ENCODE results near the gene FAM114A2. TPM values are rescaled to one million over a fixed set of nuclear protein-coding genes. Genes with fewer than 3 reads are reported as not detected.

The FAM114A2 gene
- total RNA-seq, 4 donors from 2014 or later: 17.4 to 20.5 (median 17.9) TPM

DNA sequence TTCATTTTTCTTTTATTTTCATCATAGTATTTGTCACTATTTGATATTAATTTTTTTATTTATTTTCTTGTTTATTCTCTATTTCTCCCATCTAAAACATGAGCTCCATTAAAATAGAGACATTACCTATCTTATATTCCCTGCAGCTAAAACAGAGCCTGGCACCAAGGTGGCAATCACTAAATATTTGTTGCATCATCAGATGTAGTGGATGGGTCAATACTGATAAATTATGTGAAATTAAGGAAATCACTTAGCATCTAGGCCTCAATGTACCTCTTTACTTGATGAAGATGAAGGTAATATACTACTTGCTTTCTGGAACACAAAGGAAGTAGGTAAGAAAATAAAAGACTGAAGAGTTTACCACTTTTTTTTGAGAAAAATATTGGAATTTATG is 24.7 kb upstream of the FAM114A2 start:
- Histone ChIP-seq H3K36me3 (no peaks in the 10 kb centered on the region), H3K4me3 (no peak overlapping the region), H3K9me3 (no peaks in the 10 kb centered on the region), H3K27ac (replicated peaks in 1 of 4) (no peak overlapping the region), H3K27me3 (no peaks in the 10 kb centered on the region), H3K4me1 (peaks cover 2 to 7% (median 4%) of the 10 kb centered on the region in 4 donors)
- no peak for DNase-seq (ENCODE audit: extremely low spot score)
- intact Hi-C loops (cut with DNase I): no loop called here
- TF ChIP-seq POLR2A (IDR thresholded peaks at IDR 0.05; ENCODE audit: low read depth): no peak
- no peak for TF ChIP-seq POLR2AphosphoS5 (IDR thresholded peaks at IDR 0.05)
- TF ChIP-seq EP300 (IDR thresholded peaks at IDR 0.05): no peak
- TF ChIP-seq, protein P1, sequence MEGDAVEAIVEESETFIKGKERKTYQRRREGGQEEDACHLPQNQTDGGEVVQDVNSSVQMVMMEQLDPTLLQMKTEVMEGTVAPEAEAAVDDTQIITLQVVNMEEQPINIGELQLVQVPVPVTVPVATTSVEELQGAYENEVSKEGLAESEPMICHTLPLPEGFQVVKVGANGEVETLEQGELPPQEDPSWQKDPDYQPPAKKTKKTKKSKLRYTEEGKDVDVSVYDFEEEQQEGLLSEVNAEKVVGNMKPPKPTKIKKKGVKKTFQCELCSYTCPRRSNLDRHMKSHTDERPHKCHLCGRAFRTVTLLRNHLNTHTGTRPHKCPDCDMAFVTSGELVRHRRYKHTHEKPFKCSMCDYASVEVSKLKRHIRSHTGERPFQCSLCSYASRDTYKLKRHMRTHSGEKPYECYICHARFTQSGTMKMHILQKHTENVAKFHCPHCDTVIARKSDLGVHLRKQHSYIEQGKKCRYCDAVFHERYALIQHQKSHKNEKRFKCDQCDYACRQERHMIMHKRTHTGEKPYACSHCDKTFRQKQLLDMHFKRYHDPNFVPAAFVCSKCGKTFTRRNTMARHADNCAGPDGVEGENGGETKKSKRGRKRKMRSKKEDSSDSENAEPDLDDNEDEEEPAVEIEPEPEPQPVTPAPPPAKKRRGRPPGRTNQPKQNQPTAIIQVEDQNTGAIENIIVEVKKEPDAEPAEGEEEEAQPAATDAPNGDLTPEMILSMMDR (IDR thresholded peaks at IDR 0.05): no peak

DNA sequence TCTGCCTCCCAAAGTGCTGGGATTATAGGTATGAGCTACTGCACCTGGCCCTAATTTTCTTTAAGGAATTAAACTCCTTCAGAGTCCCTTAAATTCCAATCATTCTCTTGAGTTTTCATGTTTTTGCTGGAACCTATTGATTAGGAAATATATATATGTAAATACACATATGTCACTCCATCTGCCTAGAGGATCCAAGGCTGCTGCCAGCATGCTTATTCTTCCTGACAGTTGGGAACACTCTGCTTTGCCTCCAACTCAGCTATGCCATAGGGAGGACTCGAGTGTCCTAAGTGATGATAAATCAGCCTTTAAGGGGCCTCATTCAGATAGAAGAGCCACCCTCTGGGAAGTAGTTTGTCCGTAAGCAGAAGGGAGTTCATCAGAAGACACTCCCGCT is 21.9 kb upstream of the FAM114A2 start:
- H3K9me3 ChIP-seq: no peaks in the 10 kb centered on the region

DNA sequence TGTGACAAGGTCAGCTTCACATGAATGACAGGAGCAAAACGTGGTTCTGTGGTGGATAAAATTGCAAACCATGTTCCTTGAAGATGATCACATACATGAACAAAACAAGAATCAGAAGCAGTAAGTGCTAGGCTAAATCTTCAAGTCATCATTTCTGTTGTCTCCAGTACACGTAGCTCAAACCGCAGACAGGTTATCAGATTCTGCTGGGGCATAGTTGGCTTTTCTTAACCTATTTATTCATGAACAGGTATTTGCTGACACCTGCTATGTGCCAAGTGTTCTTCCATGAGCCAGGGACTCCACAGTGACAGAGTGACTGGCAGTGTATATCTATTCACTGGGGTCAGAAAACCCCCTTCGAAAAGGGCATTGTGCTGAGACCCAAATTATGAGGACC is 20.9 kb upstream of the FAM114A2 start:
- H3K36me3 ChIP-seq: peaks cover 0 to 11% (median 5%) of the 10 kb centered on the region in 4 donors
- no peaks in the 10 kb centered on the region for H3K27me3 ChIP-seq
- H3K4me3 ChIP-seq: no peak overlapping the region
- TF ChIP-seq, protein P1 (IDR thresholded peaks at IDR 0.05): no peak
- TF ChIP-seq POLR2AphosphoS5 (IDR thresholded peaks at IDR 0.05): no peak
- TF ChIP-seq POLR2A (IDR thresholded peaks at IDR 0.05; ENCODE audit: low read depth): no peak
- TF ChIP-seq EP300 (IDR thresholded peaks at IDR 0.05): no peak
- intact Hi-C loops (cut with DNase I): no loop called here
- 91% methylated on average over 4 of the region's 4 CpGs for WGBS
- H3K4me1 ChIP-seq: peaks cover 7 to 15% (median 8%) of the 10 kb centered on the region in 4 donors
- H3K27ac ChIP-seq (replicated peaks in 1 of 4): no peak overlapping the region
- DNase-seq (ENCODE audit: extremely low spot score): no peak
- H3K9me3 ChIP-seq: no peaks in the 10 kb centered on the region

More for the DNA sequence above, 21.9 kb upstream of the FAM114A2 start:
- H3K36me3 ChIP-seq: peaks cover 0 to 1% (median under 1%) of the 10 kb centered on the region in 4 donors
- peaks cover 7 to 15% (median 8%) of the 10 kb centered on the region in 4 donors for H3K4me1 ChIP-seq
- no peak for DNase-seq (ENCODE audit: extremely low spot score)
- no peak for TF ChIP-seq POLR2A (IDR thresholded peaks at IDR 0.05; ENCODE audit: low read depth)
- no peak for TF ChIP-seq EP300 (IDR thresholded peaks at IDR 0.05)
- TF ChIP-seq, protein P1 (IDR thresholded peaks at IDR 0.05): no peak
- TF ChIP-seq POLR2AphosphoS5 (IDR thresholded peaks at IDR 0.05): no peak
- no peaks in the 10 kb centered on the region for H3K27me3 ChIP-seq
- intact Hi-C loops (cut with DNase I): no loop called here
- no peak overlapping the region for H3K27ac ChIP-seq (replicated peaks in 1 of 4)
- H3K4me3 ChIP-seq: no peak overlapping the region
- WGBS: 82% methylated on average over 3 of the region's 3 CpGs

DNA sequence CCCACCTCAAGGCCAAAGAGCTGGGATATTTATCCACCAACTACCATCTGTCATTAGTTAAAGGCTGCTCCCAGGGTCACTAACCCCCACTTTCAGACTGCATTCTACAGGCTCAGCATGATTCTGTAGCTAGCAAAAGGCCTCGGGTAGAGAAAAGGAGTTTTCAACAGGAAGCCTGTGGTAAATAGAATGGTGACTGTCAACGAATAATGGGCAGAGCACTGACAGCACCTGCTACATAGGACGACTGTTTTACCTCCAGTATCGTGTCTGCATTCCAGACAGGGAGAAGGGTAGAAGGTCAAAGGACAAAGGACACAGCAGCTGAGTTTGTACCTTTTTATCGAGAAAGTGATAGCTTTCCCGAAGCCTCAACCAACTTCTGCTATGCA is 20.3 kb upstream of the FAM114A2 start:
- TF ChIP-seq POLR2A (IDR thresholded peaks at IDR 0.05; ENCODE audit: low read depth) (no peak), EP300 (IDR thresholded peaks at IDR 0.05) (no peak), POLR2AphosphoS5 (IDR thresholded peaks at IDR 0.05) (no peak)
- TF ChIP-seq, protein P1 (IDR thresholded peaks at IDR 0.05): no peak
- no peak for DNase-seq (ENCODE audit: extremely low spot score)
- 75% methylated on average over 6 of the region's 6 CpGs for WGBS
- H3K4me3 ChIP-seq: no peak overlapping the region
- intact Hi-C loops (cut with DNase I): no loop called here
- H3K9me3 ChIP-seq: no peaks in the 10 kb centered on the region
- H3K4me1 ChIP-seq: peaks cover 7 to 15% (median 8%) of the 10 kb centered on the region in 4 donors
- peaks cover 0 to 17% (median 8%) of the 10 kb centered on the region in 4 donors for H3K36me3 ChIP-seq
- H3K27ac ChIP-seq (replicated peaks in 1 of 4): no peak overlapping the region
- H3K27me3 ChIP-seq: no peaks in the 10 kb centered on the region

Data from esophagus muscularis mucosa (tissue), 4 donors.